CD4-positive, alpha-beta T cell treated with Interleukin-15 for 1 hour (primary cell): ENCODE data around the gene SGO2.
"Not testable (repeated sequence)": the region's sequence is repeated elsewhere in the genome, so short reads cannot be mapped to it uniquely, and the experiment has no call there.

Experiments
- DNase-seq: peaks from one replicate; pipeline ENCODE4 v3.0.0-alpha.2; 2020

Gene SGO2

GRCh38 chr2:200595913-200596312 lies 69.9 kb downstream of the SGO2 start:
- no peak for DNase-seq

DNA sequence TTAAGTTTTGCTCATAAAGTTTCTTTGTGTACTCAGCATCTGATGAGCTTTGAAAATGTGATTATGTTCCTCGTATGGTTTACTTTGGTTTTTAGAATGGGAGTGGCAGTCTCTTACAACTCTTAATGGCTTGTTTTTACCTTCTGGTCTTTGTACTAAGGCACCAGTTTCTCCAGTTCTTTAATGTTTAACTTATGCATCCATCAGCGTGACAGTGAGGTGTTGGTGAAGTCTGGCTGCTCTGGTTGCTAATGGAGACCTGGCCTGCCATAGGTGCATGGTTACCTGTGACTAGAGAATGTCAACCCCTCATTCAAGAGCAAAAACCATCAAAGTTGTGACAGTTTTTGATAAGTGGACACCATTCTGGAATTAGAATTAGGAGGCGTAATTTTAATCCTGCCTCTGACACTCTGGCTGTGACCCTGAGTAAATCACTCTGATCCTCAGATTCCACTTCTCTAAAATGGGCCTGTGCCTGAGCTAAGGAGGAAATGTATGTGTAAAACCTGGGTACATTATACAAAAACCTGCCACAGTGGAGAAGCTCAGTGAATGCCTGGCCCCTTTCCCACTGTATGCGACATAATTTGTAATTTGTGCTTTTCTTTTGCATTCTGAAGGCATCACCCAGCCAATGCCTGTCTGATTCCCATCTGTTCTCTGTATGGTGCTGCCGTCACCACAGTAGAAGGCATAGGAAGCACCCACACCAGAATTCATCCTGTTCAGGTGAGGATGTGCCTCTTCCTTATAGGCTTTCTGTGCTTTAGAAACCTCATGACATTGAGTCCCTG lies 71.0 kb downstream of the SGO2 start:
- no peak for DNase-seq

GRCh38 chr2:200599206-200599605 lies 73.2 kb downstream of the SGO2 start:
- no peak for DNase-seq

GRCh38 chr2:200600549-200601225 lies 74.7 kb downstream of the SGO2 start:
- no peak for DNase-seq

- no peak for DNase-seq
These were observed 76.6 kb downstream of the SGO2 start for GRCh38 chr2:200602584-200602983.

GRCh38 chr2:200603972-200604371 lies 78.0 kb downstream of the SGO2 start:
- no peak for DNase-seq

DNA sequence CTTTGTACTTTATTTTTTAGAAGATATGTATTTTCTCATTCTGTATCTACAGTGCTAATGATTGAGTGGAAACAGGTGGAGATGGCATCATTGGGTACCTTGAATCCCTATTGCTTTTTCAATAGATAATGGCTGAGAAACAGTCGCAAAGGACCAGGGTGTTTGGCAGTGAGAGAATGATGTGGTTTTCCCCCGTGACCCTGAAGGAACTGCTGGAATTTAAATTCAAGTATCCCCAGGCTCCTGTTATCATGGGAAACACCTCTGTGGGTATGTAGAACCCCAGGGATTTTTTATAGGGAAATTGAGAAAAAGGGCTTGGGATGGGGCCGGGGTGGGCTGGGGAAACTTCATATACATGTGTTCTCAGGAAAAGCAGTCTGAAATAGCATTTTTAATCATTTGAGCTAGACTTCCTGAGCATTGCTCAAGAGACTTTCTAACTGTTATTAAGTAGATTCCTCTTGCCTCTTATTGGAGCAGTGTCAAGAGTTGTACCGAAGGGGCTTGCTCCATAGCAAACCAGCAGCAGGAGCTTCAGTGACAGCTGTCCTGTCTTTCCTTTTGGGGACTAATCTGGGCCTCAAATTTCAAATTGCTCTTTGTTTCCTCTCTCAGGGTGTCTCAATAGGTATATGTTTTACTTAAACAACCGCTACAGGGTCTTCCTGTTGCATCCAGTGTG lies 78.7 kb downstream of the SGO2 start:
- DNase-seq, result no peak

GRCh38 chr2:200608341-200609027 lies 82.5 kb downstream of the SGO2 start:
- no peak for DNase-seq

DNA sequence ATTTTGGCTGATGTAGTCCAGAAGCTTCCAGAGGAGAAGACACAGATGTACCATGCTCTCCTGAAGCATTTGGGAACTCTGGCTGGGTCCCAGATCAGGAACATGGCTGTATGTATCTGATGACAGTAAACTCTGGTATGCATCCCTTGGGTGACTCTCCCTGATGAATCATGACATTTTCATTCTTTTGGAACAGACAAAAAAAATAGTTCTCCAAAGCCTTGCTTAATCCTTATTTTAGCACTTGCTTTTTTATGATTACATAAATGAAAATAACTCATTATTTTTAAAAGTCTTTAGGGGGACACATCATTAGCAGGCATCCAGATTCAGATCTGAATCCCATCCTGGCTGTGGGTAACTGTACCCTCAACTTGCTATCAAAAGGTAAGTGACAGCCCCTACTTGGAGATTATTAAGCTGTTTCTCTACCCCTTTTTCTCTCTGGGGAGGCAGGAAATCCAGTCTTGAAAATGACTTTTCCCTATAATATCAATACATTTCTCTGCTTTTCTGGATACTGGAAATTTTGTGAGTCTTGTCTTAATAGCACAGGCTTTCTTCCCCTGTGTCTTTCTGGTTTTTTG lies 83.1 kb downstream of the SGO2 start:
- DNase-seq, result no peak

- not testable (repeated sequence) for DNase-seq
These were observed 84.2 kb downstream of the SGO2 start for GRCh38 chr2:200610217-200610616.

DNA sequence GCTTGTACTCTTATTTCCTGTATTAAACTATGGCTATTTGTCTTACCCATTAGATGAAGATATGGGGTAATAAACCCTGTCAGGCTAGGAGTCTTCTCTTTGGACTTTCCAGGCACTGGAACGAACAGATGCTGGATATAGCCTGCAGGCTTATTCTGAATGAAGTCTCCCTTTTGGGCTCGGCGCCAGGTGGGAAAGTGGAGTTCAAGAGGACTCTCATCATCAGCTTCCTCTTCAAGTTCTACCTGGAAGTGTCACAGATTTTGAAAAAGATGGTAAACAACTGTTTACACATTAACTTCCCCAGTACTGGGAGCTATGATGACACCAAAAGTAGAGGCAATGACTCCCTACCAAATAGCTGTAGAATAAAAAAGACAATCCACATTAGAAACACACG lies 87.7 kb downstream of the SGO2 start:
- DNase-seq, result no peak

GRCh38 chr2:200614249-200614648 lies 88.2 kb downstream of the SGO2 start:
- no peak for DNase-seq

GRCh38 chr2:200615247-200615646 lies 89.2 kb downstream of the SGO2 start:
- DNase-seq, result no peak

- DNase-seq, result no peak
These were observed 90.2 kb downstream of the SGO2 start for GRCh38 chr2:200616193-200616592.

- DNase-seq, result no peak
These were observed 90.6 kb downstream of the SGO2 start for GRCh38 chr2:200616656-200617055.

DNA sequence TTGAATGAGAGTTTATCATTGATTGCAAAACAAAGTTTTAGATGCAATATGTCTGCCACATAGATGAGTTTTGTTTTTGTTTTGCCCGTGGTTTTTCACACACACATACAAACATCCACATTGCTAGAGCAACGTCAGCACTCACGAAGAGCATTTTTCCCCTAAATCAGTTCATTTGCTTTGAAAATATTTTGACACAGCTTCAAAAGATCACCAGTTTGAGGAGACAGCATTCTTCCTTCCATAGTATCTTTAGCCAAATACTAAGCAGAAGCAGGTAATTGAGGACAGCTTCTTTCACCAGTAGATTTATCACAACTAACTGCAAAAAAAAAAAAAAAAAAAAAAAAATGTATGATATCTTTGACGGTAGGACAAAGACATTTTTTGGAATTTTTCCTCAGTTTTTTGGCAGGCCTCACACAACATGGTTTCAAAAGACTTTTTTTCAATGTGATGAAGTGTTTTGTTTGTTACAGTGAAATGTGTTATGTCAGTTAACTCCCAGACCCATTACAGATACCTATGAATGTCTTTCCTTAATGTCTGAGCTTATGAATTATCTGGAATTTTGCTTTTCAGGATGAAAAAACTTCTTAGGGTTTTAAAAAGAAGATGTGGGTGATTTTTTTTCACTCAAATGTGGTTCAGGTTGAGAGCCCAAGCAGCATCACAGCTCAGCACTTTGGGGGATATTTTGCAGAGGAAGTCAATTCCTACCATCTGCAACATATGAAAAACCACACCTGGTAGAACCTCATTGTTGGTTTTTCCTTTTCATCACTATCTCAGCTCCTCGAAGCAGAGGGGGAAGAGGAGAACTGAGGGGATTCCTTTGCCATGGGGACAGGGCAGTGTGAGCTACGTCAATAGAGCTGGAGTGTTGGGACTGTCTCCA lies 91.4 kb downstream of the SGO2 start:
- DNase-seq, result no peak

DNA sequence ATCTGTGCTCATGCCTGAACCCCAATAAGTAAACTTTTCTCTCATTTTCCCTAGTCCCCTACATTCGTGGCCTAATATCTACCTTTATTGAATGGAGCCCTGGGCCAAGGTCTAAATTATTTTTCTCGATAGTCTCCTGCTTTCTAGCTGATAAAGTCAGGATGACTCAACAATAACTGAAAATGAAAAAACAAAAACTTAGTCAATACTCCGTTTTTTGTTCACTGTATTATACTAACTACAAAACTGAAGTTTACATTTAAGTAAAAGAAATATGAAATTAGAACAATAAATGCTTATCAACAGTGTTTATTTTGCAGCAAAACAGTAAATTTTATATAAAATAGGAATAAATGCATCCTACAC lies 92.0 kb downstream of the SGO2 start:
- DNase-seq, result no peak

DNA sequence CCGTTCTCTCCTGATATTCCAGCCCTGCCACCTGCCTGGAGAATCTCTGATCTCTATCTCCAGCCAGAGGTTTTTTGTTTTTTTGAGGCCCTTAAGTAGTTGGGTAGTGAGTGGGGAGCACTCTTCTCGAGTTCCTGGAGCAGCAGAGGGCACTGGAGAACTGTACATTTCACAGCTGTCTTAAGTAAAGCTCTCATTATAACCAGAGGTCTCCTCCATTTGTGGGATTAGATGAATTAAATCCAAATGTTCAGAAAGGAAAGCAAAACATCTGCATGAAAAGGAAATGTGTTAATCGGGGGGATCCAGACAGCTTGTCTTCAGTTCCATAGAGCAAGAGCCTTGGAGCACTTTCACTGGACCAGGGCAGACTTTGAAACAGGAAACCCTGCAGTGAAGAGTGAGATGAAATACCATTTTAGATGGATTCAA lies 92.6 kb downstream of the SGO2 start:
- DNase-seq, result no peak

GRCh38 chr2:200619279-200619678 lies 93.3 kb downstream of the SGO2 start:
- DNase-seq, result no peak

- no peak for DNase-seq
These were observed 94.8 kb downstream of the SGO2 start for GRCh38 chr2:200620606-200621390.

- no peak for DNase-seq
These were observed 96.1 kb downstream of the SGO2 start for GRCh38 chr2:200622106-200622505.
